ENCODE measurements around the gene FILIP1.

Gene FILIP1

GRCh38 chr6:75370011-75370410 lies 123.6 kb downstream of the FILIP1 start:
- TF ChIP-seq SUZ12 (IDR thresholded peaks at IDR 0.05; ENCODE audit: extremely low read depth, insufficient read depth, insufficient read length): no peak
- no peak for TF ChIP-seq ZNF274 (IDR thresholded peaks at IDR 0.05; ENCODE audit: low read depth, low read length)
- no peak for TF ChIP-seq YY1 (IDR thresholded peaks at IDR 0.05; ENCODE audit: insufficient read depth, insufficient read length)

GRCh38 chr6:75368864-75369402 lies 124.7 kb downstream of the FILIP1 start:
- H3K27me3 ChIP-seq (ENCODE audit: insufficient read depth, insufficient read length): no peaks in the 10 kb centered on the region
- H3K36me3 ChIP-seq (ENCODE audit: insufficient read depth, insufficient read length, low read length): no peaks in the 10 kb centered on the region
- no peaks in the 10 kb centered on the region for H3K4me1 ChIP-seq (ENCODE audit: insufficient read depth, insufficient read length)
- no peak overlapping the region for H3K4me3 ChIP-seq (ENCODE audit: insufficient read length, low read depth)
- TF ChIP-seq YY1 (IDR thresholded peaks at IDR 0.05; ENCODE audit: insufficient read depth, insufficient read length) (no peak), SUZ12 (IDR thresholded peaks at IDR 0.05; ENCODE audit: extremely low read depth, insufficient read depth, insufficient read length) (no peak), ZNF274 (IDR thresholded peaks at IDR 0.05; ENCODE audit: low read depth, low read length) (no peak)
- no peaks in the 10 kb centered on the region for H3K9me3 ChIP-seq (ENCODE audit: insufficient read depth, low read length)
- no peak overlapping the region for H3K9ac ChIP-seq (ENCODE audit: insufficient read length, low read depth)
- DNase-seq (ENCODE audit: low read depth, low spot score): no peak

More at GRCh38 chr6:75370011-75370410, 123.6 kb downstream of the FILIP1 start:
- Histone ChIP-seq H3K9me3 (ENCODE audit: insufficient read depth, low read length) (no peaks in the 10 kb centered on the region), H3K36me3 (ENCODE audit: insufficient read depth, insufficient read length, low read length) (no peaks in the 10 kb centered on the region), H3K4me1 (ENCODE audit: insufficient read depth, insufficient read length) (no peaks in the 10 kb centered on the region), H3K4me3 (ENCODE audit: insufficient read length, low read depth) (no peak overlapping the region), H3K9ac (ENCODE audit: insufficient read length, low read depth) (no peak overlapping the region), H3K27me3 (ENCODE audit: insufficient read depth, insufficient read length) (no peaks in the 10 kb centered on the region)
- no peak for DNase-seq (ENCODE audit: low read depth, low spot score)

- H3K36me3 ChIP-seq (ENCODE audit: insufficient read depth, insufficient read length, low read length): no peaks in the 10 kb centered on the region
- H3K4me1 ChIP-seq (ENCODE audit: insufficient read depth, insufficient read length): no peaks in the 10 kb centered on the region
- no peak for TF ChIP-seq YY1 (IDR thresholded peaks at IDR 0.05; ENCODE audit: insufficient read depth, insufficient read length)
- TF ChIP-seq ZNF274 (IDR thresholded peaks at IDR 0.05; ENCODE audit: low read depth, low read length): no peak
- TF ChIP-seq SUZ12 (IDR thresholded peaks at IDR 0.05; ENCODE audit: extremely low read depth, insufficient read depth, insufficient read length): no peak
- H3K27me3 ChIP-seq (ENCODE audit: insufficient read depth, insufficient read length): no peaks in the 10 kb centered on the region
- H3K9me3 ChIP-seq (ENCODE audit: insufficient read depth, low read length): no peaks in the 10 kb centered on the region
- no peak for DNase-seq (ENCODE audit: low read depth, low spot score)
- H3K9ac ChIP-seq (ENCODE audit: insufficient read length, low read depth): no peak overlapping the region
- no peak overlapping the region for H3K4me3 ChIP-seq (ENCODE audit: insufficient read length, low read depth)
Observed at GRCh38 chr6:75368151-75368779, 125.3 kb downstream of the FILIP1 start.

GRCh38 chr6:75363304-75363703 lies 130.3 kb downstream of the FILIP1 start:
- H3K36me3 ChIP-seq (ENCODE audit: insufficient read depth, insufficient read length, low read length): no peaks in the 10 kb centered on the region
- DNase-seq (ENCODE audit: low read depth, low spot score): no peak
- TF ChIP-seq YY1 (IDR thresholded peaks at IDR 0.05; ENCODE audit: insufficient read depth, insufficient read length): no peak
- no peak for TF ChIP-seq ZNF274 (IDR thresholded peaks at IDR 0.05; ENCODE audit: low read depth, low read length)
- TF ChIP-seq SUZ12 (IDR thresholded peaks at IDR 0.05; ENCODE audit: extremely low read depth, insufficient read depth, insufficient read length): no peak
- H3K4me3 ChIP-seq (ENCODE audit: insufficient read length, low read depth): no peak overlapping the region
- H3K4me1 ChIP-seq (ENCODE audit: insufficient read depth, insufficient read length): no peaks in the 10 kb centered on the region
- H3K9me3 ChIP-seq (ENCODE audit: insufficient read depth, low read length): no peaks in the 10 kb centered on the region
- H3K27me3 ChIP-seq (ENCODE audit: insufficient read depth, insufficient read length): no peaks in the 10 kb centered on the region
- no peak overlapping the region for H3K9ac ChIP-seq (ENCODE audit: insufficient read length, low read depth)

GRCh38 chr6:75353644-75354043 lies 140.0 kb downstream of the FILIP1 start:
- Histone ChIP-seq H3K4me3 (ENCODE audit: insufficient read length, low read depth) (no peak overlapping the region), H3K9ac (ENCODE audit: insufficient read length, low read depth) (no peak overlapping the region), H3K4me1 (ENCODE audit: insufficient read depth, insufficient read length) (no peaks in the 10 kb centered on the region), H3K36me3 (ENCODE audit: insufficient read depth, insufficient read length, low read length) (no peaks in the 10 kb centered on the region), H3K9me3 (ENCODE audit: insufficient read depth, low read length) (no peaks in the 10 kb centered on the region), H3K27me3 (ENCODE audit: insufficient read depth, insufficient read length) (no peaks in the 10 kb centered on the region)
- TF ChIP-seq ZNF274 (IDR thresholded peaks at IDR 0.05; ENCODE audit: low read depth, low read length) (no peak), YY1 (IDR thresholded peaks at IDR 0.05; ENCODE audit: insufficient read depth, insufficient read length) (no peak)
- DNase-seq (ENCODE audit: low read depth, low spot score): no peak

GRCh38 chr6:75351570-75351969 lies 142.0 kb downstream of the FILIP1 start:
- TF ChIP-seq ZNF274 (IDR thresholded peaks at IDR 0.05; ENCODE audit: low read depth, low read length) (no peak), SUZ12 (IDR thresholded peaks at IDR 0.05; ENCODE audit: extremely low read depth, insufficient read depth, insufficient read length) (no peak), YY1 (IDR thresholded peaks at IDR 0.05; ENCODE audit: insufficient read depth, insufficient read length) (no peak)
- no peak overlapping the region for H3K9ac ChIP-seq (ENCODE audit: insufficient read length, low read depth)
- no peak overlapping the region for H3K4me3 ChIP-seq (ENCODE audit: insufficient read length, low read depth)
- H3K27me3 ChIP-seq (ENCODE audit: insufficient read depth, insufficient read length): no peaks in the 10 kb centered on the region
- H3K36me3 ChIP-seq (ENCODE audit: insufficient read depth, insufficient read length, low read length): no peaks in the 10 kb centered on the region
- no peak for DNase-seq (ENCODE audit: low read depth, low spot score)
- no peaks in the 10 kb centered on the region for H3K9me3 ChIP-seq (ENCODE audit: insufficient read depth, low read length)
- no peaks in the 10 kb centered on the region for H3K4me1 ChIP-seq (ENCODE audit: insufficient read depth, insufficient read length)

GRCh38 chr6:75350808-75351207 lies 142.8 kb downstream of the FILIP1 start:
- no peak overlapping the region for H3K4me3 ChIP-seq (ENCODE audit: insufficient read length, low read depth)
- no peaks in the 10 kb centered on the region for H3K27me3 ChIP-seq (ENCODE audit: insufficient read depth, insufficient read length)
- H3K9ac ChIP-seq (ENCODE audit: insufficient read length, low read depth): no peak overlapping the region
- no peak for DNase-seq (ENCODE audit: low read depth, low spot score)
- no peaks in the 10 kb centered on the region for H3K4me1 ChIP-seq (ENCODE audit: insufficient read depth, insufficient read length)
- H3K9me3 ChIP-seq (ENCODE audit: insufficient read depth, low read length): no peaks in the 10 kb centered on the region
- H3K36me3 ChIP-seq (ENCODE audit: insufficient read depth, insufficient read length, low read length): no peaks in the 10 kb centered on the region
- no peak for TF ChIP-seq YY1 (IDR thresholded peaks at IDR 0.05; ENCODE audit: insufficient read depth, insufficient read length)
- no peak for TF ChIP-seq ZNF274 (IDR thresholded peaks at IDR 0.05; ENCODE audit: low read depth, low read length)
- no peak for TF ChIP-seq SUZ12 (IDR thresholded peaks at IDR 0.05; ENCODE audit: extremely low read depth, insufficient read depth, insufficient read length)
